ENCODE measurements around the gene RBSN. TPM values are rescaled to one million over a fixed set of nuclear protein-coding genes. Genes with fewer than 3 reads are reported as not detected.

Gene RBSN
- total RNA-seq, 4 donors from 2014 or later, result 25.8 to 48.4 (median 30.8) TPM

DNA sequence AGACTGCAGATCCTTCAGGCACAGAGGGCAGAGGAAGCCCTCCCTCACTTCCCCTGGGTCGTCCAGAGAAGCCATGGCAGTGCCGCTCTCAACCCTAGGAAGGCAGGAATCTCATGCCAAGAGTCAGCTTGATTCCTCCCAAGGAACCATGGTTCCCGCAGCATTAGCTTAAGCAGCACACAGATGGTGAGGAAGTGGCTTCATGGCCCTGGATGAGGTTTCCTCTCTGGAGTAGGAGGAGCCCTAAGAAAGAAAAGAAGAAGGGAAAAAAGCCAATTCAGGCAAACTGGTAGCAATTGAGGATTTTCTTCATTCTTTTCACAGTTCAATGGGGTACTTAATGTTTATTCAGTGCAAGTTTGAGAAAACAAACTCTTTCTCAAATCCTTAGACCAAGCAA lies 2.9 kb downstream of the RBSN start:
- H3K36me3 ChIP-seq, result peaks cover 46% of the 10 kb centered on the region

DNA sequence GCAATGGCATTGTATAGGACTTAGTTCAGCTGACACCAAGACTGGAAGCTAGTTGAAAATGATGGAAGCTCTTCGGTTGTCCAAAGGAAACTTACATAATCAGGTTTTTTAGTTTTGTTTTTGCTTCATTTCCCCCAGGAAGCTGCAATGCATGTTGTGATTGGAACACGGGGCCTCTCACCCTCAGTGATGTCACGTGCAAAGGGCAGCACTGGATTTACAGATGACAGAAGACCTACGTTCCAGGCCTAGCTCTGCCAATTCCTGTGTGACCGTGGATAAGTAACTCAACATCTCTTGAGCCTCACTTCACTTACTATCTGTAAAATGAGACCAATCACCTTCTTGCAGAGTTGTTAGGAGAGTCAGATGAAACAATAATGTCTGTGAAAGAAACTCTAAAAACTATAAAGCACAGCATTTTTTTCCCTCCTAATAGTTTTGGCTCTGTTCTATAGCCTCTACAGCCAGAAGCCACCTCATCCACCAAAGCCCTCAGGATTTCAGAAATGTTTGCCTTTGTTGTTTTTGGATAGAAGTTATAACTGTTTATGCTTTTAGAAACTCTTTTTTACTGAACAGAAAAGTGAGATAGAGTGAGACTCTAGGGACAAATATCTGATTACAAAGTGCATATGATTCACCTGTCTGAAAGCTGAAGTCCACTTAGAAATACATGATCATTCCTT lies 4.6 kb downstream of the RBSN start:
- no peak for TF ChIP-seq EP300 (IDR thresholded peaks at IDR 0.05)
- TF ChIP-seq, protein P1, sequence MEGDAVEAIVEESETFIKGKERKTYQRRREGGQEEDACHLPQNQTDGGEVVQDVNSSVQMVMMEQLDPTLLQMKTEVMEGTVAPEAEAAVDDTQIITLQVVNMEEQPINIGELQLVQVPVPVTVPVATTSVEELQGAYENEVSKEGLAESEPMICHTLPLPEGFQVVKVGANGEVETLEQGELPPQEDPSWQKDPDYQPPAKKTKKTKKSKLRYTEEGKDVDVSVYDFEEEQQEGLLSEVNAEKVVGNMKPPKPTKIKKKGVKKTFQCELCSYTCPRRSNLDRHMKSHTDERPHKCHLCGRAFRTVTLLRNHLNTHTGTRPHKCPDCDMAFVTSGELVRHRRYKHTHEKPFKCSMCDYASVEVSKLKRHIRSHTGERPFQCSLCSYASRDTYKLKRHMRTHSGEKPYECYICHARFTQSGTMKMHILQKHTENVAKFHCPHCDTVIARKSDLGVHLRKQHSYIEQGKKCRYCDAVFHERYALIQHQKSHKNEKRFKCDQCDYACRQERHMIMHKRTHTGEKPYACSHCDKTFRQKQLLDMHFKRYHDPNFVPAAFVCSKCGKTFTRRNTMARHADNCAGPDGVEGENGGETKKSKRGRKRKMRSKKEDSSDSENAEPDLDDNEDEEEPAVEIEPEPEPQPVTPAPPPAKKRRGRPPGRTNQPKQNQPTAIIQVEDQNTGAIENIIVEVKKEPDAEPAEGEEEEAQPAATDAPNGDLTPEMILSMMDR (IDR thresholded peaks at IDR 0.05), result no peak
- TF ChIP-seq POLR2AphosphoS5 (IDR thresholded peaks at IDR 0.05), result no peak
- no peak for TF ChIP-seq POLR2A (IDR thresholded peaks at IDR 0.05)
- Histone ChIP-seq H3K27ac (no peak overlapping the region), H3K27me3 (no peaks in the 10 kb centered on the region), H3K4me1 (peaks cover 12% of the 10 kb centered on the region), H3K4me3 (no peak overlapping the region), H3K36me3 (peaks cover 62% of the 10 kb centered on the region), H3K9me3 (no peaks in the 10 kb centered on the region)
- no peak for DNase-seq (ENCODE audit: low spot score in 2 of 2)
- 84% methylated on average over 5 of the region's 5 CpGs for WGBS

More for the DNA sequence above, 2.9 kb downstream of the RBSN start:
- Histone ChIP-seq H3K27me3 (no peaks in the 10 kb centered on the region), H3K4me3 (no peak overlapping the region), H3K9me3 (no peaks in the 10 kb centered on the region), H3K4me1 (peaks cover 17% of the 10 kb centered on the region), H3K27ac (no peak overlapping the region)
- TF ChIP-seq POLR2AphosphoS5 (IDR thresholded peaks at IDR 0.05) (no peak), POLR2A (IDR thresholded peaks at IDR 0.05) (no peak), EP300 (IDR thresholded peaks at IDR 0.05) (no peak)
- TF ChIP-seq, protein P1 (IDR thresholded peaks at IDR 0.05), result no peak
- 75% methylated on average over 3 of the region's 3 CpGs for WGBS
- DNase-seq (ENCODE audit: low spot score in 2 of 2), result no peak

DNA sequence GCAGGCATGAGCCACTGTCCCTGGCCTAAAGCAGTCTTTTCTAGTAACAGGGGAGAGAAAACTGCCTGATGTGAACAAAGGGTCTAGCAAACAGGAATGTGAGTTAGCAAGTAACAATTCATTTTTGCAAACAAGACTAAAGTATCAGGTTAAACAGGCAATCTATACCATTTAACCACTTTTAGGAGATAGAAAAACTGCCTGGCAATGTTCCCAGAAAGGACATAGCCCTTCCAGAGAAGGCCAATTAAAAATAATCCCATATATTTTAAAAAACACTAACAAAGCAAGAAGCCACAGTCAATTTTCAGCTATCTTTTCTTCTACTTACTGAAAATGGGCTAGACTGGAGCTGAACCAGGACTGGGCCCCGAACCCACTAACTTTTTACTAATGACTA lies 6.3 kb downstream of the RBSN start:
- DNase-seq (ENCODE audit: low spot score in 2 of 2), result no peak
- Histone ChIP-seq H3K36me3 (peaks cover 67% of the 10 kb centered on the region), H3K27me3 (no peaks in the 10 kb centered on the region), H3K4me1 (peaks cover 6% of the 10 kb centered on the region), H3K27ac (no peak overlapping the region), H3K4me3 (no peak overlapping the region), H3K9me3 (no peaks in the 10 kb centered on the region)
- 97% methylated on average over 1 of the region's 1 CpG for WGBS
- TF ChIP-seq POLR2AphosphoS5 (IDR thresholded peaks at IDR 0.05) (no peak), EP300 (IDR thresholded peaks at IDR 0.05) (no peak), POLR2A (IDR thresholded peaks at IDR 0.05) (no peak)
- TF ChIP-seq, protein P1 (IDR thresholded peaks at IDR 0.05), result no peak

DNA sequence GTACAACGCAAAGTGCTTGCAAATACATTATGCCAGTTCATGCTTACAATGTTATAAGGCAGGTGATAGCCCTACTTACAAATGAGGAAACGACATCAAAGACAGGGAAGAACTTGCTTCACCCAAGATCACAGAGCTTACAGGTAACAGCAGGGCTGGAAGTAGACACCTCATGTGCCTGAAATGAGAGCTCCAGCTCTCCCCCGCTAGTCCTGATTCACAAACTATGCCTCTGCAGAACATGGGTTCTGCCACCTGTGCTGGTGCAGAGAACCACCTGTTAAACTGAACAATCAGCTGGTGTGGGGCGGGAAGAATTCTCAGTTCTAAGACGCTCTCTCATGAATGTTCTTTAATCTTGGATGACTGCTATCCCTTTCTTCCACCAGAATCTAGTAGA lies 7.4 kb downstream of the RBSN start:
- Histone ChIP-seq H3K27me3 (no peaks in the 10 kb centered on the region), H3K4me1 (no peaks in the 10 kb centered on the region), H3K9me3 (no peaks in the 10 kb centered on the region), H3K27ac (no peak overlapping the region), H3K36me3 (peaks cover 76% of the 10 kb centered on the region), H3K4me3 (no peak overlapping the region)
- TF ChIP-seq, protein P1 (IDR thresholded peaks at IDR 0.05), result no peak
- no peak for TF ChIP-seq EP300 (IDR thresholded peaks at IDR 0.05)
- TF ChIP-seq POLR2AphosphoS5 (IDR thresholded peaks at IDR 0.05), result no peak
- TF ChIP-seq POLR2A (IDR thresholded peaks at IDR 0.05), result no peak
- WGBS, result 91% methylated on average over 5 of the region's 5 CpGs
- DNase-seq (ENCODE audit: low spot score in 2 of 2), result no peak

DNA sequence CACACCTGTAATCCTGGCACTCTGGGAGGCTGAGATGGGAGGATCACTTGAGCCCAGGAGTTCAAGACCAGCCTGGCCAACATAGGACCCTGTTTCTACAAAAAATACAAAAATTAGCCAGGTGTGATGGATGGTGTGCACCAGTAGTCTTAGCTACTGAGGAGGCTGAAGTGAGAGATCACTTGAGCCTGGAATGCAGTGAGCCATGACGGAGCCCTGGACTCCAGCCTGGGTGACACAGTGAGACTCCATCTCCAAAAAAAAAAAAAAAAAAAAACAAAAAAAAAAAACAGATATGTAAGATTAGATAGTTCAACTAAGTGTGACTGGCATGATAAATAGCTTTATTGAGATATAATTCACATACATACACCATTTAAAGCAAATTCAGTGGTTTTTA lies 9.7 kb downstream of the RBSN start:
- WGBS, result 90% methylated on average over 1 of the region's 1 CpG
- DNase-seq (ENCODE audit: low spot score in 2 of 2), result no peak
- Histone ChIP-seq H3K4me1 (no peaks in the 10 kb centered on the region), H3K27ac (no peak overlapping the region), H3K4me3 (no peak overlapping the region), H3K36me3 (peaks cover 76% of the 10 kb centered on the region), H3K27me3 (no peaks in the 10 kb centered on the region), H3K9me3 (no peaks in the 10 kb centered on the region)
- TF ChIP-seq POLR2A (IDR thresholded peaks at IDR 0.05), result no peak
- no peak for TF ChIP-seq EP300 (IDR thresholded peaks at IDR 0.05)
- TF ChIP-seq, protein P1 (IDR thresholded peaks at IDR 0.05), result no peak
- TF ChIP-seq POLR2AphosphoS5 (IDR thresholded peaks at IDR 0.05), result no peak

All from suprapubic skin (tissue), 4 donors.